Epithelial cell of proximal tubule (primary cell): ENCODE data around the gene NCF2. TPM values are rescaled to one million over a fixed set of nuclear protein-coding genes. Genes with fewer than 3 reads are reported as not detected.

Experiments
- DNase-seq: peaks from one replicate; pipeline ENCODE4 v3.0.0-alpha.2; 2011; ENCODE audit warnings: low read depth
- H3K4me3 ChIP-seq: 2 replicates; pipeline ENCODE4 v1.5.1; 2011; ENCODE audit warnings: low read depth, mild to moderate bottlenecking, low read length
- total RNA-seq: library from RNA; depleted of rRNA; stranded (reverse); fragments of >200 nt; gene quantifications from 2 replicates; pipeline ENCODE4 v1.2.3, GENCODE V29; 2015
- TF ChIP-seq, protein P1 (sequence below): conservative IDR thresholded peaks from 2 replicates; pipeline ENCODE4 v1.5.1; 2012; ENCODE audit warnings: low read depth, mild to moderate bottlenecking, low read length

The NCF2 gene
- total RNA-seq, 1 donor from 2014 or later, result 25.6 TPM

DNA sequence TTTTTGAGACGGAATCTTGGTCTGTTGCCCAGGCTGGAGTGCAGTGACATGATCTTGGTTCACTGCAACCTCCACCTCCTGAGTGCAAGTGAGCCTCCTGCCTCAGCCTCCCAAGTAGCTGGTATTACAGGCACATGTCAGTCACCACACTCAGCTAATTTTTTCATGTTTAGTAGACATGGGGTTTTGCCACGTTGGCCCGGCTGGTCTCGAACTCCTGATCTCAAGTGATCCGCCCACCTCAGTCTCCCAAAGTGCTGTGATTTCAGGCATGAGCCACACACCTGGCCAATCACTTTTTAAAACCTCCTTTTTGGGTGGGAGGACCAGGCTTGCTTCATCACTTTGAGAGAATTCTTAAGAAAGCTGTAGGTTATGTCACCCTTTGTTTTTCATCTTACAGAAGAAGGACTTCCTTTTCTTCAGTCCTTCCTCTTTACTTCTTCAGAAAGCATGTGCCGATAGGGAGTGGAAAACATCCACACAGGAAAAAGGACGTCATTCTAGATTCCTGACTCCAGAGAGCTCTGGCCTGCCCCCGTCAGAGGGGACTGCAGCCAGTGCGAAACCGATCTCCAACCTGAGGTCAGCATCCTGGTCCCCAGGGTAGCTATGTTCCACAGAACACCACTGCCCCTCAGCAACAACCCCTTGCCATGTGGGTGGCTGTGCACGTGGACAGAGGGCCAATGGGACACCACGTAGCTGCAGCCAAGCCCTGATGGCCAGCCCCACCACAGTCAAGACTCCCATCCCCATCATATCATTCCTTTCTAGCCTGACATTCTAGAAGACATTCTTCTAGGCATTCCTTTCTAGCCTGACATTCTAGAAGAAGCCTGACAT, 21.9 kb downstream of the NCF2 start:
- TF ChIP-seq, protein P1, sequence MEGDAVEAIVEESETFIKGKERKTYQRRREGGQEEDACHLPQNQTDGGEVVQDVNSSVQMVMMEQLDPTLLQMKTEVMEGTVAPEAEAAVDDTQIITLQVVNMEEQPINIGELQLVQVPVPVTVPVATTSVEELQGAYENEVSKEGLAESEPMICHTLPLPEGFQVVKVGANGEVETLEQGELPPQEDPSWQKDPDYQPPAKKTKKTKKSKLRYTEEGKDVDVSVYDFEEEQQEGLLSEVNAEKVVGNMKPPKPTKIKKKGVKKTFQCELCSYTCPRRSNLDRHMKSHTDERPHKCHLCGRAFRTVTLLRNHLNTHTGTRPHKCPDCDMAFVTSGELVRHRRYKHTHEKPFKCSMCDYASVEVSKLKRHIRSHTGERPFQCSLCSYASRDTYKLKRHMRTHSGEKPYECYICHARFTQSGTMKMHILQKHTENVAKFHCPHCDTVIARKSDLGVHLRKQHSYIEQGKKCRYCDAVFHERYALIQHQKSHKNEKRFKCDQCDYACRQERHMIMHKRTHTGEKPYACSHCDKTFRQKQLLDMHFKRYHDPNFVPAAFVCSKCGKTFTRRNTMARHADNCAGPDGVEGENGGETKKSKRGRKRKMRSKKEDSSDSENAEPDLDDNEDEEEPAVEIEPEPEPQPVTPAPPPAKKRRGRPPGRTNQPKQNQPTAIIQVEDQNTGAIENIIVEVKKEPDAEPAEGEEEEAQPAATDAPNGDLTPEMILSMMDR, result no peak
- no peak for DNase-seq
- no peak overlapping the region for H3K4me3 ChIP-seq

DNA sequence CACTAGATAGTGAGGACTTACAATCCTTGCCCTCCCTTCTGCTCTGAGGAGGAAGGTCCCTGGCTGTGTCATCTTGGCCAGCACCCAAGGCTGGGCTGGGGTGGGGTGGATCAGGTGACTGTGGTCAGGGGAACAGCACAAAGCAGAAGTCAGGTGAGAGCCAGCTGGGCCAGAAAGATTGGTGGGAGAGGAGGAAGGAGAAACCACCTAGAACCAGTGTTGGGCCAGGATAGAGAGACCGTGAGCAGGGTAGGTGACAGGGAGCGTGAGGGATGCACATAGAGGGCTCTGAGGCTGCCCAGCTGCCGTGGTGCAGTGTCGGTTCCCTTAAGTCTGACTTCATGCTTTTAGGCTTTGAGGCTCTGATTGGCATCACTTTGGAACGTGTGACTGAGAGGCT, 22.7 kb downstream of the NCF2 start:
- no peak overlapping the region for H3K4me3 ChIP-seq
- no peak for DNase-seq
- TF ChIP-seq, protein P1, result no peak

DNA sequence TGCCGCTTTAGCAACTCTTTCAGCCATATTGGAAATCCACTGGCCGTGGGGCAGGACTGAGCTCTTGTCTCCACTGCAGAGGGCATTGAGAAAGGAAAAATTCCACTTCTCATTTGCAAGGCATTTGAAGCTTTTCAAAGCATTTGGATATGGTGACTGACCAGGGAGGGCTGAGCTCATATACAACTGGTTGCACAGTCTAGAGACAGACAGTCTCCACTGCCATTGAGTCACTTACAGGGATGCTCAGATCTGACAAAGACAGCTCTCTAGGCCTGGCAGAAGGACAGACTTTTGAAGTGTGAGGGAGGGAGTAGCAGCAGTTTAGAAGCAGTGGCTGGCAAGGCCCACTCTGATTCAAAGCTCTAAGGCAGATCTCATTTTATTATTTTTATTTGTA, 24.2 kb downstream of the NCF2 start:
- no peak for DNase-seq
- H3K4me3 ChIP-seq, result no peak overlapping the region
- TF ChIP-seq, protein P1, result no peak

DNA sequence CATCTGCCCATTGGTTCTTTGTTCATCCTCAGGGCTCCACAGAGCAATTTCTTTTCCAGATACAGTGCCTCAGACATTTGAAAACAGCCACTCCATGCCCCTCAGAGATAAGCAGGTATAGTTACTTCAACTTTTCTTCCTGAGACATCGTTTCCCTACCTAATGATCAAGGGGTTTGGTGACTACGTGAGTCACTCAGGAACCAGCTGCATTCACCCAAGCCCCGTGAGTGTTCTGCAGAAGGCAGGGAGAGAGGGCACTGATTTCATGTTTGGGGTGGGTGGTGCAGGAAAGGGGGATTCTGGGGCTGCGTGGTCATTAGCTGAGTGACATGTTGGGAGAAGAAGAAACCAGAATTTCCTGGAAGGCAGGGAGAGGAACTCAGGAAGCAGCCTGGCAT, 25.0 kb downstream of the NCF2 start:
- H3K4me3 ChIP-seq, result no peak overlapping the region
- TF ChIP-seq, protein P1, result no peak
- no peak for DNase-seq

DNA sequence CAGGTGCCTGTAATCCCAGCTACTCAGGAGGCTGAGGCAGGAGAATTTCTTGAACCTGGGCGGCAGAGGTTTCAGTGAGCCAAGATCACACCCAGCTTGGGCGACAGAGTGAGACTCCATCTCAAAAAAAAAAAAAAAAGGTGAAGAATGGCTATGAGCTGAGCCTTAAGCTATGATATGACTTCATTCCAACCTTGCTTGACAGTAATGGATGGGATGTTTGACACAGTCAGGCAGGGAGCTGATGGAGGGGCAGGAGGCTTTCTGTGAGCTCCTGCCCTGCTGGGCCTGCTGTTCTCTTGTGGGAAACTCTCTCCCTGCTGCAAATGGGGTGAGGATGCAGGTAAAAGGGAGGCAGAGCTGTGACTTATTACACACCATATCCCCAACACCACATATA, 27.6 kb downstream of the NCF2 start:
- DNase-seq, result no peak
- TF ChIP-seq, protein P1, result no peak
- H3K4me3 ChIP-seq, result no peak overlapping the region

DNA sequence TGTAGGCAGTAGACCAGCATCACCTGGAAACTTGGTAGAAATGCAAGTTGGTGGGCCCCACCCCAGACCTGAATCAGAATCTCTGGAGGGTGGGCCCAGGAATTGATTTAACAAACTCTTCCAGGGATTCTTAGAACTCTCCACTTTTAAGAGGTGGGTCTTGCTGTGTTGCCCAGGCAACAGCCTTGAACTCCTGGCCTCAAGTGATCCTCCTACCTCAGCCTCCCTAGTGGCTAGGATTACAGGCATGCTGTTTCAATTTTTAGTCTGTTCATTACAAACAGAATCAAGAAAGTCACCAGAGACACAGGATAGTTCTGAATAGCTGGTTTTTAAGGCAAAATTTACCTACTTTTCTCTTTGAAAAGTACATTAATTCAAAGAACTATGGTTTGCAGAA, 31.2 kb downstream of the NCF2 start:
- TF ChIP-seq, protein P1, result no peak
- DNase-seq, result no peak
- no peak overlapping the region for H3K4me3 ChIP-seq

DNA sequence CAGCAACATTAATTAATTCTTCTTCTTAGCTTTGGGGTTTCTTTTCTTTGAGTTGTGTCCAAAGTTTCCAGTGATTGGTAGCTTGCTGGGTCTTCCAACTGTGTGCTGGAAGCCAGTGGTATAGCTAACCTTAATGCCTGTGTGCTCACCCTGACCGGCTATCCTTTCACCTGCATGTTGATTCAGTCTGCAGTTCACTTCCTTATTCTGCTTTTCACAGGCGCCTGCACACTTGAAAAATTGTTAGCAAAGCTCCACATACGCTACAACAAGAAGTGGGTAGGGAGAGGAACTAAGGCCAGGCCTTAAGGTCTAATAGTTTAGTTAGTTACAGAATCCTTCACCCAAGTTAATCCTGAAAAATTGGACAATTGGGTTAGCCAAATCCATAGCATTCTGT, 35.7 kb downstream of the NCF2 start:
- TF ChIP-seq, protein P1, result no peak
- no peak overlapping the region for H3K4me3 ChIP-seq
- DNase-seq, result no peak
